GM19468 (cell line): ENCODE results near the gene CHST15.
A peak's percentile ranks its signal among the peaks of the same experiment; 100 is the strongest.

Experiments
- ATAC-seq: cut with Tn5 transposase; IDR thresholded peaks from one replicate; pipeline ENCODE4 v1.9.1; 2021; ENCODE audit warnings: mild to moderate bottlenecking, moderate library complexity, moderate number of reproducible peaks; ENCODE audit not compliant: unreplicated experiment; ENCODE audit errors: extremely low read depth

The CHST15 gene

DNA sequence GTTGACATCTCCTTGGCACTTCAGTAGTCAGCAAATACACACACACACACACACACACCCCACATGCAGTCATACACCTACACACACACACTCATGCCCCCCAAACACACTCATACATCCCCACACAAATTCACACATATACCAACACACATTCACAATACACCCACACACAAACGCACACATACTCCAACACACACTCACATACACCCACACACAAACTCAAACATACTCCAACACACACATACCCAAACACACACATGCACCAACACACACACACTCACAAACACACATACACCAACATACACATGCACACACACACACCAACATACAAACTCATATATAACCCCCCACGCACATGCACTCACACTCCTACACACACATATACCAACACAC, 31.4 kb upstream of the CHST15 start:
- no peak for ATAC-seq

DNA sequence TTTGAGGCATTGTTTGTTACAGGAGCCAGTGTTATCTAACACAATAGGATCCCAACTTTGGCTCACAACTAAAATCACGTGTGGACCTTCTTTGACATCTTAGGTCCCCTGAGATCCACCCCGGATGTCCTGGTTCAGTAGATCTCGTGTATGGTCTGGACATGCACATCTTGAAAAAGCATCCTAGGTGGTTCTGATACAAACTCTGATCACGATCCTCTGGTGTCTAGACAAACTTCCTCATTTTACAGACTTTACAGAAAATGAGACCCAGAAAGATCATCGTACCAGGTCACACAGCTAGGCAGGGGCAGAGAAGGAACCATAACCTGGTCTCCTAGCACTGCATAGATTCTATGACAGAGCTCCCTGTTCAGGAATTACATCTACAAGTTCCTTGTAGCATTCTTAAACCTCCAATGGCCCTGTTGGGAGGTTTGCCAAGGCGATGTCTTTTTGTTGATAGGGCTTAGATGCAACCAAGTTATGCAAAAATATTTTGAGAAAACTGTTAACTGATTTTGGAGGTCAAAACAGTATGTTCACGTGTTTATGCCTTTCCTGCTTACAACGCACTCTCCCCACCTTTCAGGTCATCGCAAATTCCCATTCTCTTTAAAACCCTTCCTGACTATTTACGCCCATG, 30.8 kb upstream of the CHST15 start:
- peak; percentile 39 for ATAC-seq

DNA sequence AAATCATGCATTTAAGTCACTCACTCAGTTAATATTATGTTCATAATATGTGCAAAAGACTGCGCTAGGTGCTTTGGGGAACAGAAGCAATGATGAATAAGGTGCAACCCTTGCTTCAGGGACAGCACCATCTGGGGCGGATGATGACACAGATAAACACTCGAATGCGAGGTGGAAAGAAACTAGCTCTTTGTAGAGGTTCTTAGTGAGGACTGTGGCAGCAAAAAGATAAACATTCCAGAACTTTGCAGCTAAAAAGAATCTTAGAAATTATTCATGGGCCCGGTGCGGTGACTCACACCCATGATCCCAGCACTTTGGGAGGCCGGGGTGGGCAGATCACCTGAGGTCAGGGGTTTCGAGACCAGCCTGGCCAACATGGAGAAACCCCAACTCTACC, 29.8 kb upstream of the CHST15 start:
- no peak for ATAC-seq

DNA sequence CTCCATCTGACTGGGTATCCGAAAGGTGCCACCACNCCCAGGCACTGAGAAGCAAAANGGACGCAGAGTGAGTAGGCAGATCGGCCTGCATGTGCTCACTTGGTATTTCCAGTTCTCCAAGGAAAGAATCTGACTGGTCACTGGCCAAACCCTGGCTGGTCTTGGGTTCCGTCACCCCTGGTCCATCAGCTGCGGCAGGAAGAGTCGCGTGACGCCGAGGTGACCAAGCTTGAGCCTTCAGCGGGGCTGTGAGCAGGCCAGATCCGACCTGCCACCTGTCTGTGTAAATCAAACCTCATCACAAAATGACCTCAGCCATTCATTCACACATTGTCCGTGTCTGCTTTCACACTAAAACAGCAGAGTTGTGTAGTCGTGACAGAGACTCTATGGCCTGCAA, 28.8 kb upstream of the CHST15 start:
- ATAC-seq: no peak

DNA sequence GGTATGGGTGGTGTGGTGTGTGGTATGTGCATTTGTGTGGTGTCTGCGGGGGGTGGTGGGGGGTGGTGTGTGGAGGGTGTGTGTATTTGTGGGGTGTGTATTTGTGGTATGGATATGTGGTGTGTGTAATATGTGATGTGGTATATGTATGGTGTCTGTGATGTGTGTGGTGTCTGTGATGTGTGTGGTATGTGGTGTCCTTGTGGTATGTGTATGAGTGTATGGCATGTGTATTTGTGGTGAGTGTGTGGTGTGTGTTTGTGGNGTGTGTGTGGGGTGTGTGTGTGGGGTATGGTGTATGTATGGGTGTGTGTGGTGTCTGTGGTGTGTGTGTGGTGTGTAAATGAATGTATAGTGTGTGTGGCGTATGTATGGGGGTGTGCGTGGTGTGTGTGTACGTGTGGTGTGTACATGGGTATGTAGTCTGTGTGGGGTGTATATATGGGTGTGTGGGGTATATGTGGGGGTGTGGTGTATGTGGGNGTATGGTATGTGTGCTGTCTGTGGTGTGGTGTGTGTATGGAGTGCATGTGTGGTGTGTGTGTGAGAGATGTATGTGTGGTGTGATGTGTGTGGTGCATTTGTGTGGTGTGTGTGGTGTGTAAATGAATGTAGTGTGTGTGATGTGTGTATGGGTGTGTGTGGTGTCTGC, 27.1 kb upstream of the CHST15 start:
- ATAC-seq: no peak

DNA sequence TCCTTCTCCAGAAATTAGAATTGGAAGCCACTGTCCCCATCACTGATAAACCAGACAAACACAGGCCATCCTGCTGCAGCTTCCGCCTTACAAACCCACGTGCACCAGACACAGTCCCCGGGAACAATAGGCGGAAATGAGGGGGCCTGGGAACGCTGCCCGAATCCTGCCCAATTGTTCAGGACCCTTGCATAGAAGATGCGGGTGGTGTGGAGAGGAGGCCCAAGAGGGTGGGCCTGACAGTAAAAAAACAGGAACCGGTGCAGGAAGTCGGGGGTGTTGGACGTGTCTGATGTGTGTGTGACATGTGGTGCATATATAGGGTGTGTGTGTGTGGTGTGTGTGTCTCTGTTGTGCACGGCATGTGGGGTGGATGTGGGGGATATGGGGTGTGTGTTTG, 26.5 kb upstream of the CHST15 start:
- ATAC-seq: no peak

DNA sequence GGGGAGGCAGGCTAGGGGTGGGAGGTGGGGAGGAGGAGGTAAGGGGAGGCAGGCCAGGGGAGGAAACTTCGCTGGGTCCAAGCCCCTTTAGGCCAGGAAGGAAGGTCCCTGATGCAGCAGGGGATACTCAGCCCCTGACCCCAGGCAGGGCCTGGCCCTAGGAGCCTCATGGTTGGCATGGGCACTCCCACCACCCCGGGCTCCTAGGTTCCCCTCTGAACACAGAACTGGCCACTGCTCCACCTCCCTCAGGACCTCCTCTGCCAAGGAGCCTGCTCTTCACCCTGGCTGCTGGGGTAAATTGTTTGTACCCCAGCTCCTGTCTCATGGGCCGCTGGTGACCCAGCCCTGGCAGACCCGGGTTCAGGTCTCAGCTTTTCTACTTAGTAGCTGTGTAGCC, 25.8 kb upstream of the CHST15 start:
- ATAC-seq: no peak

DNA sequence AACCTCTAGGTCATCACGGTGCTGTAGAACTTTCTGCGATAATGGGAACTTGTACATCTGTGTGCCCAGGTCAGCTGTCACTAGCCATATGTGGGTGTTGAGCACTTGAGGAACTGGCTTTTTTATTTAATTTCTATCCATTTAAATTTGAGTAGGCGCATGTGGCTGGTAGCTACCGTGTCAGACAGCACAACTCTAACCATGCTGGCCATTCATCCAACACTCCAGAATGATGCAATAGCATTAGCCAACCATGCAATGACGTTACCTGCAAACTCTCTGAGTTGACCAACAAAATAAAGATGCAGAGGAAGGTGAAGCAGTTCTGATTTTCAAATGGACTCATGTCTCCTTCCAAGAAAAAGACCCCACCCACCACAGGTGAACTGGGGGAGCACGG, 24.4 kb upstream of the CHST15 start:
- no peak for ATAC-seq

DNA sequence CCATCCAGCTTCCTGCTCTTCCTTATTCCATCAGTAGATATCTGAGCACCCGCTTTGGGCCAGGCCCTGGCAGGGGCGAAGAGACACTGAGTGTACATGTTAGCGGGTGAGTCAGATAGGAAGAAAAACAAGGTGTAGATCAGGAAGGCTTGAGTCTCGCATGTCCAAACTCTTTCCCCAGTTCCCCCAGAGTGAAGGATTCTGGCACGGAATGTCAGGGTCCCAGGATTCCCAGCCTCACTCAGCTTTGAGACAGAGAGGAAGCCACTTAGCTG, 24.1 kb upstream of the CHST15 start:
- ATAC-seq: no peak

DNA sequence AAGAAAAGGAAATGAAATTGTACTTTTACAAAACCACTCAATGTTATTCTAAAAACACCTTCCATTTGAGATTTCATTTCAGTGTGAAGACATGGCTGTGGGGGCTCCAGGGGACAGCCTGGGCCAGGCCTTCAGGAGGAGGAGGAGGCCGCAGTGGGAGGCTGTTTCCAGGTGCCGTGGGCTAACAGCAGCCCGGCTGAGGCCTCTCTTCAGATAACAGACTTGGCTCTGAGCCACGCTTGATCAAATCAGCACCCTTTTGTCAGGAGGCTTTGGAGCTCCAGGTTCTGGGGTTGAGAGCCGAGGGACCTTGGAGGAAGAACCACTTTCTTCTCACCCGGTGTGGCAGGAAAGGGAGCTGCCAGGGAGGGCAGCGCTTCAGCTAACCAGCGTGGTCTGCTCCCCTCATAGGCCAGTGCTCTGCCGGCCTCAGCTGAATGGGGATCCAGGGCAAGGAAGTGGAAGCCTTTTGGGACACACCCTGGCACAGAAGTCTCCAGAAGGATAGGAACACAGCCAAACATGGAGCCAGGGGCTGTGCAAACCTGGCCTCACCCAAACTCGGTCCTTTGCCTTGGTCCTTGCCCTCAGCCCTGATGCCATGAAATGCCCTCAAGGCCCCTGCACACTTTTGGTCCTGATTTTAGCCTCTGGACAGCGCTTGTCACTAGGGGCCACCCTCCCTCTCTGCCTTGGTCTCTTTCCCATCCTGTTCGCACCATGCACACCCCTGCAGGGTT, 23.5 kb upstream of the CHST15 start:
- no peak for ATAC-seq

DNA sequence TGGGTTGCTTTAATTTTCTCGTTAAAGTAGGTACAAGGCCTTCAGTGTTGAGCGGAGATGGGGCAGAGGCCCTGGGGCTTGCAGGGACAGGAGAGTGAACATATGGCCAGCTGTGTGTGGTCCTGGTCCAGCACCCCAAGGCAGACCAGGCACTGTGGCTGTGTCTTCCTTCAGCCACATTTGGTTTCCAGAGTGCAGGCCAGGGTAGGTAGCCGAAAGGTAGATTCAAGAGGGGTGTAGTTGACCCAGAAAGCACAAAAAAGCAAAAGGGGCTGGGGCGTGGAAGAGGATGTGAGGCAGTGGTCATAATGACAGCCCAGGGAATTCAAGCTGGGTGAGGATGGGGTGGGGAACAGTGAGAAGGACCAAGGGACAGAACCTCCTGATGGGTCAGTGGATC, 21.3 kb upstream of the CHST15 start:
- no peak for ATAC-seq

DNA sequence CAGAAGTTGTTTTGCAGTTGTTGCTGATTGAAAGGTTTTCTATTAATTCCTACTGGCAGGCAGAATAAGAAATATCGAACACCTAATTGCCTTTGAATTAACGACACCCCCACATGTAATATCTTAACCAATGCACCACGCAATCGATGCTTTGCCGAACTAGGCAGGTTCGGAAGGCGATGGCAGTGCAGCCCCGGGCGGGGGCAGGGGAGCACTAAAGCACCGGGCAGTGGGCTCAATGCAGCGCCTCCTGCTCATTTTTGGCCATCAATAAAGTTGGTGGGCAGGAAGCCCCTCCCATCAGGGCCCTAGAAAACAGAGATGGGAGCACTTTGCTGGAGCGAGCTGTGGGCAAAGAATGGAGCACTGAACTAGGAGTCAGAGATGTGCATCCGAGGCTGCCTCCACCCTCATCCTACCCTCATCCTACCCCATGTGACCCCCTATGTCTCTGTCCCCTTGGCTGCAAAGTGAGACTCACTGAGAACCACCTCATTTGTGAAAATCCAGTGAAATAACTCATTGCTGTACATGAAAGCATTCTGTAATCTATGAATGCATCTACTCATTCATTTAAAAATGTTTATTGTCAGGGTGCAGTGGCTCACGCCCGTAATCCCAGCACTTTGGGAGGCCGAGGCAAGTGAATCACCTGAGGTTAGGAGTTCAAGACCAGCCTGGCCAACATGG, 19.6 kb upstream of the CHST15 start:
- ATAC-seq: no peak

DNA sequence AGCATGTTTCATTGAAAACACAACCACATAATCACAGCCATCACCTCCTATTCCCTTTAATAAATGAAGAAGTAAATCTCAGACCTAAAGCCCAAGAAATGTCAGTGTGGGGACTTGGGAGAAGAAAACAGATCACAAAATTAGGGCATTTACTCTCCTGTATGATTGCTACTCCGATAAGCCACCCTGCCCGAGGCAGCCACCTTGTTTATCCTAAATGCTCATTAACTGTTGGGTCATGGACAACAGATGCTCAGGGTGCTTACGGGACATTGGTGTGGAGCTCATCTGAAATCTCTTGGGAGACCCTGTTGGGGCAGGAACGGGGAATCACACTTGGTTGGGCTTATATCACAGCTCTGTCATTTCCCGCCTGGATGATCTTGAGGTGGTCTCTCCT, 17.5 kb upstream of the CHST15 start:
- no peak for ATAC-seq

DNA sequence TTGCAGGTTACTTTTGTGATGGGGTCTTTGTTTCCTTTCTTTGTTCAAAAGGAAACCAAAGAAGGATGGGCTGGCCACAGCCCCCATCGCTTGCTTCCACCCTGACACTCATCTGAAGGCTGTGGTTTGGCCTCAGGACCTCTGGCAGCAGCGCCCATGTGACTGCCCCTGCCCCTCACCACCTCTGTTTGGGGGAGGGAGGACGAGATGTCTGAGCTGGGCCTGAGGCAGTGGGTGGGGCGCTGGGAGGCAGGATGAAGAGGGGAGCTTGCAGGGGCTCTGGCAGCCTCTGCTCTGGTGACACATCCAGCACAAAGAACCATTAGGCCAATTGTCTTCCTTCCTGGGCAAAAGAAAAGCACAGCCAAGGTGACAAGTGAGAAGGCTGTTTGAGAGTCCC, 15.9 kb upstream of the CHST15 start:
- no peak for ATAC-seq

DNA sequence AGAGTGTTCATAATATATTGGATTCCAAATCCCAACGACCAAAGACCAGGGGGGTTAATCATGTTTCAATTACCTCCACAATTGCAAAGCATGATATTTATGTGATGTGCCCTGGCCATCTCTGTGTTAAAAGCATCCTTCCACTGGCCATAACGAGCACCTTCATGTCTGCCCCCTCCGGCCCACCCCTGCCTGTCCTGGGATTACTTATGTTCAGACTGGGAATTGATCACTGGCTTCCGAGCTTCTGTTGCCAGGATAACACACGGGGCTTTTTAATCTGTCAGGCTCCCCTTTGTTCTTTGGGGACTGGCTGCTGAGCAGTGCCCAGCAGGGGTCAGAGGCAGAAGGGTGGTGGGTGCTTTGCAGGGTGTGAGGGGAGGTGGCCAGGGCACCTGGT, 13.7 kb upstream of the CHST15 start:
- no peak for ATAC-seq

DNA sequence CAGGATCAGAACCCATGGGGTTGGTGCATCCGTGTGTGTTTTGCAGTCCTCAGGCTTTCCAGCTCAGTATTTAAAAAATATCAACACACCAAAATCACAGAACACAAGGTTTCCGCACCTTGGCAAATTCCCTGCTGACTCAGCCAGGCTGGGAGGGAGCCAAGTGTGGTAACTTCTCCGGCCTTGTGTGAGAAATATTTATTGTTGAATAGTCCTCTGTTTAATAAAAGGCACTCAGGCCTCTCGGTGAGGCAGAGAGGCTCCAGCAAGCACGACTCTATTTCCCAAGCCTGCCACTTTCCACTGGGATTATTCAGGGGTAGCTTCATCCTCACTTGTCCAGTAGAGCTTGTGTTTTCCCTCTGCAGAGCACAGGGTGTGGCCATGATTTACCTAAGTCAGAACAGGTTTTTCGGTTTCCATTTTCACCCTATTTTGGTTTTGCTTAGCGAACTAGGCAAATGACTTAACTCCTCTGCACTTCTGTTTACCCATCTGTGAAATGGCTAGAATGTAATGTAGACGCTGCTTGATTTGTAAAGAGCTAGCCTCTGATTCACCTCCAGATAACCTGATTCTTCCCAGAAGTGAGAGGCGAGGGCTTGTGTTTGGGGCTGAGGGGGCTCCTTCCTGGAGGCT, 13.0 kb upstream of the CHST15 start:
- ATAC-seq: peak; percentile 76

DNA sequence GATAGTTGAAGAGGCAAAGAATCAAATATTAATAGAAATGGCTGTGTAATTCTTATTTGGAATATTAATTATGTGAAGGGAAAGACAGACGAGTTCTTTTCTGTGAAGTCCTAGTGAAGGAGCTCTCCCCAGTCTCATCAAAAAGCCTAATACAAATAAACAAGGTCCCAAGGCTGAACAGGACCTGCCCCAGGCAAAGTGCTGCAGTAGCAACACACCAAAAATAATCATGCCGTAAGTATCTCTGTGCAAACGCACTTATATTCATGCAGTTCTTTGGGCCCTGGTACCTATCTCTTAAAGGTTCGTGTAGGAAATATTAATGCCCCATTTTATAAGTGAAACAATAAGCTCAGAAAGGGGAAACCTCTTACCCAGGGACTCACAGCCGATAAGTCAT, 12.2 kb upstream of the CHST15 start:
- no peak for ATAC-seq

DNA sequence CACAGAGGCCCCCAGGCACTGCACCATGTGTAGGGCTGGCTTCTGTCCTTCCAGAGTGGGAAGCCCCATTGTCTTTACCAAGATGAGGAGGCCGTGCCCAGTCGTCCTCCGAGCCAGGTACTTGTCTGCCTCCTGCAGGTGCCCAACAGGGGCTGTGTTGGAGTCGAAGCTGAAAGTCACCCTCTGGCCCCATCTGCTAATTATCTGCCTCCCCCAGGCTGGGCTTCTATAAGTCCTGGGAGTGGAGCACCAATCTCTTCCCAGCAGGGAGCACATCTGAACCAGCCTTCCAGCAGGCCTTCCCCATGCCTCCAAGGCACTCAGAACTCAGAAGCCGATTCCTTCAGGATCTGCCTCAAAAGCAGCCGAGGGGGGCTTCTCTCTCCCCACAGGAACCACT, 11.6 kb upstream of the CHST15 start:
- ATAC-seq: no peak

DNA sequence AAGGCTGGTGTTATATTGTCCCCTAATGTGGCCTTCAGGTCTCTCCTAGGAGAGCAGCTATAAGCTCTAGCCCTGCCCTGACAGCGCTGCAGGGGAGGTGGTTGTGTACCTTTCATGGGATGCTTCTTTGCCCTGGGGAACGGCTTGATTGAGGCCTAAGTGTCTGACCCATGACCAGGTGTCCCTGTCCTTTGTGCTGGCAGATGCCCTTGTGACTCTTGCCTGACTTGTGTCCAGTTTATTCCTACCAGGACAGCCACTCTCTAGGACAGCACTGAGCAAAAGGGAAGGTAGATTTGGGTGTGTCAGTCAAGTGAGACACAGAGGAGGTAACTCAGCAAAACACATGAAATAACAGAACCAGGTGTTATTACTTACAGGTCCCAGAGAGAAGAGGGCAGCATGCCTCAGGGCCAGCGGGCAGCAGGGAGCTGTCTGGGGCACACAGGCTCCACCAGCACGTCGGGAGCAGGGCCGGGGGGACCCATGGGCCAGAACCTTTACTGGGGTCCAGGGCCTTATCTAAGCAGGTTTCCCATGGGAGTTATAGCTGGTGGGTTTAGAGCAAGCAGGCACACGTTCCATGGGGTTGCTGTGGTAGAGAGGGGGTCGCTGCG, 10.7 kb upstream of the CHST15 start:
- no peak for ATAC-seq

DNA sequence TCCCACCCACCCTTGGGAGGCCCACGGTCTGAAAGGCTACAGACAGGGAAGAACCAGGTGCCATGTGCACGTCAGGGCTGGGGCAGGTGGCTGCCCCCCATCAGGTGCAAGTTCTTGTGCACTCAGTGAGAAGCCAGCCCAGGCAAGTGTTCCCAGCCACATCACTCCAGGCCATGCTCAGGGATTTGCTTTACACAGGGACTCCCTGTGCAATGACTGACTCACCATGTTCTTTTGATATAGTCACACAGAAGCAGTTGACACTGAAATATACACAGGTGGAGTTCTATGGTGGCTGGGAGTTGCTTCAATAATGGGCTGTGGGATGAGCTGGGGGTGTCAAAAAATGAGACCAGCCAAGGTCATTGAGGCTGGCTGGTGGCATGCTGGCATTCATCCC, 8.0 kb upstream of the CHST15 start:
- no peak for ATAC-seq
